Measurements from ENCODE around the gene PODN. TPM values are rescaled to one million over a fixed set of nuclear protein-coding genes. Genes with fewer than 3 reads are reported as not detected.

The PODN gene
- total RNA-seq, 4 donors from 2014 or later, result 209 to 1,182 (median 700) TPM

- Histone ChIP-seq H3K4me3 (no peak overlapping the region), H3K36me3 (peaks cover 0 to 43% (median 0%) of the 10 kb centered on the region in 3 donors), H3K4me1 (peaks cover 0 to 56% (median 0%) of the 10 kb centered on the region in 4 donors), H3K27ac (no peak overlapping the region), H3K9me3 (no peaks in the 10 kb centered on the region), H3K27me3 (no peaks in the 10 kb centered on the region)
- DNase-seq (ENCODE audit: low spot score in 2 of 2), result peak in 1 of 2 donors; percentile 11
- 86 to 91% methylated on average over 25 to 27 of the region's 31 CpGs for WGBS, 2 donors
- no peak for TF ChIP-seq CTCF (IDR thresholded peaks at IDR 0.05)
These were observed 7.8 kb downstream of the PODN start for GRCh38 chr1:53069663-53070327.

GRCh38 chr1:53070621-53071020 is 8.6 kb downstream of the PODN start:
- no peak overlapping the region for H3K27ac ChIP-seq
- H3K4me3 ChIP-seq, result no peak overlapping the region
- TF ChIP-seq EP300 (IDR thresholded peaks at IDR 0.05), result no peak
- no peak for TF ChIP-seq POLR2A (IDR thresholded peaks at IDR 0.05)
- TF ChIP-seq CTCF (IDR thresholded peaks at IDR 0.05), result no peak
- H3K9me3 ChIP-seq, result no peaks in the 10 kb centered on the region
- peak in 1 of 2 donors; percentile 8 for DNase-seq (ENCODE audit: low spot score in 2 of 2)
- peaks cover 0 to 43% (median 0%) of the 10 kb centered on the region in 3 donors for H3K36me3 ChIP-seq
- 96 to 98% methylated on average over 12 of the region's 12 CpGs for WGBS, 2 donors
- no peaks in the 10 kb centered on the region for H3K27me3 ChIP-seq
- H3K4me1 ChIP-seq, result peaks cover 0 to 60% (median 0%) of the 10 kb centered on the region in 4 donors

DNA sequence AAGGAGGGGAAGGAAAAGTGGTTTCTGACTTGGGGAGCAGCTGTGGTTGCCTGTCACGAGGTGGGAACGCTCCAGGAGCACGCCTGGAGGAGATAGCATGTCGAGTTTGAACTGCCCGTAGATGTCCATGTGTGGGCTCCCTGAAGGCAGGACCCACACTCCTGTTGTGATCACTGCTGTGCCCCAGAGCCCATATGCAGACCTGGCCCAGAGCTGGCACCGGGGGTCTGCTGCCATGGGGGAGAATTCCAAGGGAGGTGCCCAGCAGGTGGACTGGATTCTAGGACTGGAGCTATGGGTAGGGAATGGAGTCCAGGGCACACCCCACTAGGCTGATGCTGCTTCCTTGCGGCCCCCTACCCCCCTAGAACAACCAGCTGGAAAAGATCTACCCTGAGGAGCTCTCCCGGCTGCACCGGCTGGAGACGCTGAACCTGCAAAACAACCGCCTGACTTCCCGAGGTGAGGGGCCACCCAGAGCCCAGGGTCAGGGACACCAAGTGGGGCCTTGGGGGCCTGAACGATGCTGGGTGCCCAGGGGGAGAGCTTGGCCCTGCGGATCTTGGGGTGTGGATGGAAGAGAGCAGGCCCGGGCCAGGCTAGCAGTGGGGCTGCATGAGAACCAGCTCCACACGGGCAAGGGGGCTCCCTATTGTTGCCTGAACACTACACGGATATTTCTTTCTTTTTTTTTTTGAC is 9.3 kb downstream of the PODN start:
- WGBS, 2 donors, result 86 to 87% methylated on average over 16 to 17 of the region's 17 CpGs
- no peaks in the 10 kb centered on the region for H3K27me3 ChIP-seq
- DNase-seq (ENCODE audit: low spot score in 2 of 2), result peak in 1 of 2 donors; percentile 6

DNA sequence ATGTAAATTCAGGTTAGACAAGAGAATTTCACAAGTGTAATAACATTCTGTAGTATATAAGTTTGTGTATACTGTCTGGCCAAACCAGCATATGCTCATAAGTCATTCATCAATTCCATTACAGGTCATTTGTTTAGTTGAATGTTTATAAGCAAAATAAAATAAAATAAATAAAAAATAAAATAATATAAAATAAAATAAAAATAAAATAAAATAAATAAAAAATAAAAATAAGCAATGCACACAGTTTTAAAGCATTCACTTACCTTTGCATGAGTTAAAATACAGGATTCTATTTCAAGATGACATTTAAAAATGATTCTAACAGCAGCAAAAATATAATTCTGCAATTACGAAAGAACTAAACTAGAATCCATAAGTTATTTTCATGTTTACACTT is 9.9 kb downstream of the PODN start:
- TF ChIP-seq EP300 (IDR thresholded peaks at IDR 0.05) (no peak), POLR2A (IDR thresholded peaks at IDR 0.05) (no peak), CTCF (IDR thresholded peaks at IDR 0.05) (no peak)
- DNase-seq (ENCODE audit: low spot score in 2 of 2), result no peak
- Histone ChIP-seq H3K27ac (no peak overlapping the region), H3K9me3 (no peaks in the 10 kb centered on the region), H3K4me1 (peaks cover 0 to 48% (median 0%) of the 10 kb centered on the region in 4 donors), H3K27me3 (no peaks in the 10 kb centered on the region), H3K36me3 (peaks cover 0 to 46% (median 0%) of the 10 kb centered on the region in 3 donors), H3K4me3 (no peak overlapping the region)
- WGBS, 2 donors, result 96 to 98% methylated on average over 1 of the region's 1 CpG

More for the DNA sequence above, 9.3 kb downstream of the PODN start:
- Histone ChIP-seq H3K9me3 (no peaks in the 10 kb centered on the region), H3K36me3 (peaks cover 0 to 46% (median 0%) of the 10 kb centered on the region in 3 donors), H3K4me1 (peaks cover 0 to 54% (median 0%) of the 10 kb centered on the region in 4 donors), H3K27ac (no peak overlapping the region), H3K4me3 (no peak overlapping the region)
- no peak for TF ChIP-seq POLR2A (IDR thresholded peaks at IDR 0.05)
- no peak for TF ChIP-seq CTCF (IDR thresholded peaks at IDR 0.05)
- no peak for TF ChIP-seq EP300 (IDR thresholded peaks at IDR 0.05)

DNA sequence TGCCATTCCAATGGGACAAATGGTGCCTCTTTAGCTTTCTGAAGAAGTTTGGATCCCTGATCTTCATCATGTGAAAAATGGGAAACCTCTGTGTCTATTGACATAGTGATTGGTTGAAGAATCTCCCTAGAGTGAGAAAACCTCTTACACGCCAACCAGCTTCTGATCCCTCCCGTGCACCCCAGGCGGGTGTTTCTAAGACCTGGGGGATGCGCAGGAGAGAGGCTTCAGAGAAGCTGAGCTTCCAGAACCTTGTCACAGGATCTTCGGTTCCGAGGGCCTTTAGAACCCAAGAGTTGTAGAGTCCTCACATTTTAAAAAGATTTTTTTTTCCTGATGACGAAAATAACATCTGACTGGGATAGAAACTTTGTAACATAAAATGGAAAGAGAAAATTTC is 11.3 kb downstream of the PODN start:
- peaks cover 0 to 38% (median 0%) of the 10 kb centered on the region in 4 donors for H3K4me1 ChIP-seq
- no peak overlapping the region for H3K4me3 ChIP-seq
- WGBS, 2 donors, result 88% methylated on average over 7 of the region's 7 CpGs
- H3K36me3 ChIP-seq, result peaks cover 0 to 51% (median 0%) of the 10 kb centered on the region in 3 donors
- peak overlapping the region in 3 of 4 donors; percentile 54 to 86 (median 85) for H3K27ac ChIP-seq
- no peaks in the 10 kb centered on the region for H3K9me3 ChIP-seq
- peak in 1 of 2 donors; percentile 9 for DNase-seq (ENCODE audit: low spot score in 2 of 2)
- no peaks in the 10 kb centered on the region for H3K27me3 ChIP-seq
- TF ChIP-seq CTCF (IDR thresholded peaks at IDR 0.05), result no peak
- no peak for TF ChIP-seq POLR2A (IDR thresholded peaks at IDR 0.05)
- no peak for TF ChIP-seq EP300 (IDR thresholded peaks at IDR 0.05)

All from tibial nerve (tissue), 4 donors.